ENCODE data around the gene DLST.

DLST gene

DNA sequence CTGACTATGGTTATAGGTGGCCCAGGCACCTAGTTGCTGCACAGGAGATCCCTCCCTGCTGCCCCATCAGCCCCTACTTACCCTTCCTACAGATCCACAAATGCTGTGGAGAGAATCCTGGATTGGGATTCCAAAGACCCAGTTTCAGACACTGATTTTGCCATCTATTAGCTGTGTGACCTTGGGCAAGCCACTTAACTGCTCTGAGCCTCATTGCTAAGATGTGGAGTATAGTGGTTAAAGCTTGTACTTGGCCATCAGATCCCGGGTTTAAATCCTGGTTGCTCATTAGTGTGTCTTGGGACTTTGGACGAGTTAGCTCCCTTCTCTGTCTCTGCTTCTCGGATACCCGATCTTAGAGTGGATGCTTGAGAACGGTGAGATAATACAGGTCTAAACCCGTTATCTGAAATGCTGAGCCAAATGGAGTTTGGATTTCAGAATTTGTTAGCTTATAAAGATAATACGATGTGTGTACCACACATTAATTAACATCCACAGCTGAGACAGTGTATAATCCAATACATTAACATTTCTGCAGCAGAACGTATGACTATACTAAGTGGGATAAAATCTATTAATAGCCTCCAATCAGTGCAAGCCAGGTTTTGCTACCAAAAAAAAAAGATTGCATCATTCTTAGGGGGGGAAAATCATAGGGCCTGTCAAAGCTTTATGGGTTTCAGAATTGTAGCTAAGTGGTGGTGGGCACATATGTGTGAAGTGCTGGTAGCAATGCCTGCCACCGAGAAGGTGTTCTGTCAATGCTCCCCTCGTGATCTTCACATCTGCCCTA, 21.8 kb upstream of the DLST start:
- DNase-seq (ENCODE audit: low read depth), result no peak
- TF ChIP-seq, protein P1, sequence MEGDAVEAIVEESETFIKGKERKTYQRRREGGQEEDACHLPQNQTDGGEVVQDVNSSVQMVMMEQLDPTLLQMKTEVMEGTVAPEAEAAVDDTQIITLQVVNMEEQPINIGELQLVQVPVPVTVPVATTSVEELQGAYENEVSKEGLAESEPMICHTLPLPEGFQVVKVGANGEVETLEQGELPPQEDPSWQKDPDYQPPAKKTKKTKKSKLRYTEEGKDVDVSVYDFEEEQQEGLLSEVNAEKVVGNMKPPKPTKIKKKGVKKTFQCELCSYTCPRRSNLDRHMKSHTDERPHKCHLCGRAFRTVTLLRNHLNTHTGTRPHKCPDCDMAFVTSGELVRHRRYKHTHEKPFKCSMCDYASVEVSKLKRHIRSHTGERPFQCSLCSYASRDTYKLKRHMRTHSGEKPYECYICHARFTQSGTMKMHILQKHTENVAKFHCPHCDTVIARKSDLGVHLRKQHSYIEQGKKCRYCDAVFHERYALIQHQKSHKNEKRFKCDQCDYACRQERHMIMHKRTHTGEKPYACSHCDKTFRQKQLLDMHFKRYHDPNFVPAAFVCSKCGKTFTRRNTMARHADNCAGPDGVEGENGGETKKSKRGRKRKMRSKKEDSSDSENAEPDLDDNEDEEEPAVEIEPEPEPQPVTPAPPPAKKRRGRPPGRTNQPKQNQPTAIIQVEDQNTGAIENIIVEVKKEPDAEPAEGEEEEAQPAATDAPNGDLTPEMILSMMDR (IDR thresholded peaks at IDR 0.05; ENCODE audit: low read depth, low read length, missing control alignments), result no peak
- H3K4me3 ChIP-seq (ENCODE audit: low read depth, low read length), result no peak overlapping the region

DNA sequence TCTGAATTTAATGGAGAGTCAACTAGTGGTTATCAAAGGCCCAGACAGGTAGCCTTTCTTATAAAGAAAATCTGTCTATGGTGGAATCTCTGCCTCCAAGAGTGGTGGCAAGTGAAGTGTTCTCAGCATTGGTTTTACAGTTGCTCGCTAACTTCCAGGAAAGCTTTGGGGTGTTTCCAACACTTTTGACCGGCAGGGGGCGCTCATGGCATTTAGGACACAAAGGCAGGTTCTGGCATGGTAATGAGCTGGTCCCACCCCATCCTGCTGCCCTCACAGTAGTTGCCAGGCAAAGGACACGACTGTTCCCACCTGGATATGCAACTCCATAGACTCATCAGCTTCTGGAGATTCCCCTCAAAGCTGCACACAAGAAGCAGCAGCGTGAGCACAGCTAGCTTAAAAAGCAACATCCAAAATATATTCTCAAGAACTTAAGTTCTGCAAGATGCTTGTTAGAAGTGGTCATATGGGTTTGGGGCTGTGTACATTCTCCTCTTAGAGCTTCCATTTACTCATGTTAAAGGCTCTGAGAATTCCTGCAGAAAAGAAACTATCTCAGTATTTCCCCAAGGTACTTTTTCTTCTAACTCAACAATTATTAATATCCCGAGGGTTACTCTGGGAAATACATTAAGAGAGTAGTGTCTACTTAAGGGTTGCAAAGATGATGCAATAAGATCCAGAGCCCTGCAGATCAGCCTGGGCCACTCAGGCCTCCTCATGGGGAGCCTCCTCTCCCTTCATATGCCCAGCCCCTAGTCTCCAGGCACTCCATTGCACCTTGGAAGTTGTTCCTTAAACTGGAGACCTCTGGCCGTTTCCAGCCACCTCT, 20.6 kb upstream of the DLST start:
- DNase-seq (ENCODE audit: low read depth), result peak; percentile 55
- no peak overlapping the region for H3K4me3 ChIP-seq (ENCODE audit: low read depth, low read length)
- TF ChIP-seq, protein P1 (IDR thresholded peaks at IDR 0.05; ENCODE audit: low read depth, low read length, missing control alignments), result peak; percentile 92

- DNase-seq (ENCODE audit: low read depth), result no peak
- no peak overlapping the region for H3K4me3 ChIP-seq (ENCODE audit: low read depth, low read length)
- TF ChIP-seq, protein P1 (IDR thresholded peaks at IDR 0.05; ENCODE audit: low read depth, low read length, missing control alignments), result no peak
These were observed 20.0 kb upstream of the DLST start for GRCh38 chr14:74861734-74862090.

- H3K4me3 ChIP-seq (ENCODE audit: low read depth, low read length), result no peak overlapping the region
- DNase-seq (ENCODE audit: low read depth), result no peak
- TF ChIP-seq, protein P1 (IDR thresholded peaks at IDR 0.05; ENCODE audit: low read depth, low read length, missing control alignments), result no peak
These were observed 18.4 kb upstream of the DLST start for GRCh38 chr14:74863274-74863673.

DNA sequence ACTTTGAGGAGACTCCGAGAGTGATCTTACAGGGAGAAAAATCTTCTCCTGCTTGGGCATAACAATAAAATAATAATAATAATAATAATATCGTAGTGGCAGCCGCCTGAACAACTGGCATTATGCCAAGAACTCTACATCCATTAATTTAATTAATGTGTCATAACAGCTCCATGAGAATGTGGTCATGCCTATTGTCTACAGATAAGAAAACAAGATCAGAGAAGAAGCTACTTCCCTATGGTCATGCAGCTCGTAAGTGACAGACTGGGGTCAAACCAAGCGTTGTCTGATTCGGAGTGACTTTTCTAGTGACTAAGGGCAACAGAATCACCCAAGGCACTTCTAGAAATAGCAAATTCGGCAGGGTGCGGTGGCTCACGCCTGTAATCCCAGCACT, 17.5 kb upstream of the DLST start:
- no peak for DNase-seq (ENCODE audit: low read depth)
- TF ChIP-seq, protein P1 (IDR thresholded peaks at IDR 0.05; ENCODE audit: low read depth, low read length, missing control alignments), result no peak
- H3K4me3 ChIP-seq (ENCODE audit: low read depth, low read length), result no peak overlapping the region

DNA sequence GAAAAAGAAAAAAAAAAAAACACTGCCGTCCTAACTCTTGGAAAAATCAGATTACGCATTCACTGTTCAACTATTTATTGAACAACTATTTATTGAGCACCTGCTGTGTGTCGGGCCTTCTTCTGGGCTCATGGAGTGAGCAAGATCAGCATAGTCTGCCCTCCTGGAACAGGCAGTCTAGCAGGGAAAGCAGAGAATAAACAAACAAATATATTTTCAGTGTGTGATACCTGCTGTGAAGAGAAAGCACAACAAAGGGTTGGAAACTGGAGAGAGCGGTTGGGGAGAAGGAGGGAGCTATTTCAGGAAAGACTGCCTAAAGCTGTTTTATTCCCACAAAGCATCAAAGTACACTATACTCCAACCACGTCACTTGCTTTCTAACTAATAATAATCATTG, 16.6 kb upstream of the DLST start:
- H3K4me3 ChIP-seq (ENCODE audit: low read depth, low read length), result no peak overlapping the region

More for the DNA sequence above, 16.6 kb upstream of the DLST start:
- DNase-seq (ENCODE audit: low read depth), result no peak
- TF ChIP-seq, protein P1 (IDR thresholded peaks at IDR 0.05; ENCODE audit: low read depth, low read length, missing control alignments), result no peak

Data from GM12864 (cell line).